GM10266 (cell line): ENCODE data around the gene SFXN4.
"Not testable (repeated sequence)": the region's sequence is repeated elsewhere in the genome, so short reads cannot be mapped to it uniquely, and the experiment has no call there.

Source experiments
- DNase-seq: peaks from one replicate; pipeline ENCODE4 v3.0.0; 2012; ENCODE audit errors: extremely low spot score
- TF ChIP-seq, protein P1 (sequence below): IDR thresholded peaks from 2 replicates; pipeline ENCODE4 v1.5.1; 2012; ENCODE audit warnings: mild to moderate bottlenecking, low read depth; ENCODE audit not compliant: control insufficient read depth, insufficient read depth; ENCODE audit errors: missing control alignments

Gene SFXN4

DNA sequence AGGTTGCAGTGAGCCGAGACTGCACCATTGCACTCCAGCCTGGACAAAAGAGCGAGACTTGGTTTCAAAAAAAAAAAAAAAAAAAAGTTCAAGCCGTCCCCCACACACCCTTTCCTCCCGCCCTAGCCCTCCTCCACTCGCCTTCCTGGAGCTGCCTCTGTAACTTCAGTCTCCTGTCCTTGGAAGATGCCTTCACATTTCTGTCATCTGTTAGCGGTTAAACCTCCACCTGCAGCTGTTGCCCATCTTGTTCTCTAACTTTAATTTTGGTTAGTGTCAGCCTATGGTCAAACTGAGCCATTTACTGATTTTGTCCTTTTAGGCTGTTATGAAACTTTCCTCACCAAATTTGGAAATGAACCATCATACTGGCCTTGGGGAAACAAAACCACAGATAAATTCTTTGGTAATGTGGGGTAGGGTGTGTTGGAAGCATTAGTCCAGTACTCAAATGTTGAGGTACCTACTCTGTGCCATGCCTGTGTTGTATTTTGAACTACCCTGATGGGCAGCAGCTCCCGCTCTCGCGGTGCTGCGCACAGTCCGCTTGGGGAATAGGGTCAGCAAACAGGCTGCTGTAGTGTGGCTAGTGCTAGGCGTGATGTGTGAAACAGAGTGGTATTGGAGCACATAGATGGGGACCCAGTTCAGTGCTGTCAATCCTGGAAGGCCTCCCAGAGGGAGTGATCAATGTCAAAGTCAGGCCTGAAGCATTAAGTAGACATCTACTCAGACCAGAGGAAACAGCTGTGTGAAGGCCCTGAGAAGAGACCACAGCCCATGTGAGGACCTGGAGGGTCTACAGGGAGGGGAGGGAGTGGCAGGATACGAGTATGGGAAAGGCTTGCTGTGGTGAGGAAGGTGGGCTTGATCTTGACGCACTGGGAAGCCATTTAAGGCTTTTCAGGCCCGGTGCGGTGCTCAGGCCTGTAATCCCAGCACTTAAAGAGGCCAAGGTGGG lies 26.9 kb downstream of the SFXN4 start:
- DNase-seq = no peak

DNA sequence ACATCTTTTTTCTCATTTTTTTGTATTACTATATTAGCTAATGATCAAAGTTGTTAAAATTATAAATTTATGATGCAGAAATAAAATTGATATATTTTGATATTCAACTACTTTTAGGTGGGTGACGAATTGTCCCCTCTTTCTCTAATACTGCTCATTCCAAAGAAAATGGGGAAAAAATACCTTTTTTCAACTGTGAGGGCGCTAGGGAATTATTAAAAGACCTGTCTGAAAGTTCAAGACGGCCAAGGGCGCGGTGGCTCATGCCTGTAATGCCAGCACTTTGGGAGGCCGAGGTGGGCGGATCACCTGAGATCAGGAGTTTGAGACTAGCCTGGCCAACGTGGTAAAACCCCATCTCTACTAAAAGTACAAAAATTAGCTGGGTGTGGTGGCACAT lies 27.6 kb downstream of the SFXN4 start:
- not testable (repeated sequence) for DNase-seq

More for the DNA sequence above, 26.9 kb downstream of the SFXN4 start:
- TF ChIP-seq, protein P1, sequence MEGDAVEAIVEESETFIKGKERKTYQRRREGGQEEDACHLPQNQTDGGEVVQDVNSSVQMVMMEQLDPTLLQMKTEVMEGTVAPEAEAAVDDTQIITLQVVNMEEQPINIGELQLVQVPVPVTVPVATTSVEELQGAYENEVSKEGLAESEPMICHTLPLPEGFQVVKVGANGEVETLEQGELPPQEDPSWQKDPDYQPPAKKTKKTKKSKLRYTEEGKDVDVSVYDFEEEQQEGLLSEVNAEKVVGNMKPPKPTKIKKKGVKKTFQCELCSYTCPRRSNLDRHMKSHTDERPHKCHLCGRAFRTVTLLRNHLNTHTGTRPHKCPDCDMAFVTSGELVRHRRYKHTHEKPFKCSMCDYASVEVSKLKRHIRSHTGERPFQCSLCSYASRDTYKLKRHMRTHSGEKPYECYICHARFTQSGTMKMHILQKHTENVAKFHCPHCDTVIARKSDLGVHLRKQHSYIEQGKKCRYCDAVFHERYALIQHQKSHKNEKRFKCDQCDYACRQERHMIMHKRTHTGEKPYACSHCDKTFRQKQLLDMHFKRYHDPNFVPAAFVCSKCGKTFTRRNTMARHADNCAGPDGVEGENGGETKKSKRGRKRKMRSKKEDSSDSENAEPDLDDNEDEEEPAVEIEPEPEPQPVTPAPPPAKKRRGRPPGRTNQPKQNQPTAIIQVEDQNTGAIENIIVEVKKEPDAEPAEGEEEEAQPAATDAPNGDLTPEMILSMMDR = no peak

DNA sequence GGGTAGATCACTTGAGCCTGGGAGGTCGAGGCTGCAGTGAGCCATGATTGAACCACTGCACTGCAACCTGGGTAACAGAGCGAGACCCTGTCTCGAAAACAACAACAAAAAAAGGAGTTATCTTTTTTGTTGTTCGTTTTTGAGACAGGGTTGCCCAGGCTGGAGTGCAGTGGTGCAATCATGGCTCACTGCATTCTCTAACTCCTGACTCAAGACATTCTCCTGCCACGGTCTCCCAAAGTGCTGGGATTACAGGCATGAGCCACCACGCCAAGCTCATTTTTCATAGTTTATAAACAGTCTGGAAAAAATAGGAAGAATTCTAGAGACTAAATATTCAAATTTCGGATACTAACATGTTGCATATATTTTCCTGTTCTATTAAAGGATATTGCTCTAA lies 29.4 kb downstream of the SFXN4 start:
- TF ChIP-seq, protein P1 = no peak
- DNase-seq = no peak

DNA sequence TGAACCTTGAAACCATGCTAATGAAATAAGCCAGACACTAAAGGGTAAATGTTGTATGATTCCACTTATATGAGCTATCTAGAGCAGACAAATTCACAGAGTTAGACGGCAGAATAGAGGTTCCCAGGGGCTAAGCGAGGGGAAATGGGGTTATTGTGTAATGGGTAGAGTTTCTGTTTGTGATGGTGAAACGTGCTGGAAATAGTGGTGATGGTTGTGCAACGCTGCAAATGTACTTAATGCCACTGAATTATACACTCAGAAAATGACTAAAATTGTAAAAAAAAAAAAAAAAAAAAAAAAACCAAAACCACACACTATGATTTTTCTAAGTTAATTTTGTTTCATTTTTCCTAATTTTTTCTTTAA lies 30.0 kb downstream of the SFXN4 start:
- DNase-seq = no peak

DNA sequence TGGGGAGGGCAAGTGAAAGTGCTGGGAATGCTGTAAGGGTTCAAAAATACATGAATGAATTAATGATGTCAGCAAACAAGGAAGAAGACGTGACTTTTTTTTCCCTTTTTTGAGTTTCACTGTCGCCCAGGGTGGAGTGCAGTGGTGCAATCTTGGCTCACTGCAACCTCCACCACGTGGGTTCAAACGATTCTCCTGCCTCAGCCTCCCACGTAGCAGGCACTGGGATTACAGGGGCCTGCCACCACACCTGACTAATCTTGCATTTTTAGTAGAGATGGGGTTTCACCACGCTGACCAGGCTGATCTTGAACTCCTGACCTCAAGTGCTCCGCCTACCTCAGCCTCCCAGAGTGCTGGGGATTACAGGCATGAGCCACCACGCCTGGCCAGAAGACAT lies 31.6 kb downstream of the SFXN4 start:
- DNase-seq = no peak
- TF ChIP-seq, protein P1 = no peak

More for the DNA sequence above, 30.0 kb downstream of the SFXN4 start:
- TF ChIP-seq, protein P1 = no peak

DNA sequence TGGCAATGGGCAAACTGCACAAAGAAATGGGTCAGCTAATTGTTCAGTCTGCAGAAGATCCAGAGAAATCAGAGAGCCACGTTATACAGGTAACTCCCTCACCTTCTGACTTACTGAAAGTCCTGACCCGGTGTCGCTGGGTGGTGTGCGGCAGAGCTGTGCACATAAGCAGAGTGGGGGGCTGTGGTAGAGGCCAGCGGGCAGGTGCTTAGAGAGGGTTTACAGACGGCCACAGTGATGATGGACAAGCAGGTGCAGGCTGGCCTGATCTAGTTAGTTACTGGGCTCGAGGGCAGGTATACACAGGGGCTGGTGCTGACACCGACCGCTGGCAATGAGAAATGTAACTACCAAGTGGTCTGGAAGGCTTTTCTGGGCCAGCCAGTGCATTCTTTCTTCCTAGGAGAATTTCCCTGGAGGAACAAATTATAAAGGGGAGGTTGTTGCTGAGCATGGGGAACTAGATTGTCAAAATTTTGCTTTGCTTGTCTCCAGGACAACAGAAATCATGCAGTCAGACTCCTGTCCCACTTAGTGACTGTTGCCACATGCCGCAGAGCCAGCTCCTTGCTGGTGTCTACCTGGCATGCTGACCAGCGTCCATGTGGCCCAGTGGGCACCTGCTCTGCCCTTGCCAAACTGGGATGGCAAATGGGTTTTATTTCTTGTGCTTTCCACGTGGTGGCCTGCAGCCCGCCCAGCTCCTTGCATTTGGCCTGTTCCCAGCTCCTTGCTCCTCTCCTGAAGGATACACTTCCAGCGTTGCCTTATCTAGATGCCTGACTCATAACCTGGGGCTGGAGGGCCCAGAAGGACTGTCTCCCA lies 32.8 kb downstream of the SFXN4 start:
- DNase-seq = no peak
- TF ChIP-seq, protein P1 = no peak

DNA sequence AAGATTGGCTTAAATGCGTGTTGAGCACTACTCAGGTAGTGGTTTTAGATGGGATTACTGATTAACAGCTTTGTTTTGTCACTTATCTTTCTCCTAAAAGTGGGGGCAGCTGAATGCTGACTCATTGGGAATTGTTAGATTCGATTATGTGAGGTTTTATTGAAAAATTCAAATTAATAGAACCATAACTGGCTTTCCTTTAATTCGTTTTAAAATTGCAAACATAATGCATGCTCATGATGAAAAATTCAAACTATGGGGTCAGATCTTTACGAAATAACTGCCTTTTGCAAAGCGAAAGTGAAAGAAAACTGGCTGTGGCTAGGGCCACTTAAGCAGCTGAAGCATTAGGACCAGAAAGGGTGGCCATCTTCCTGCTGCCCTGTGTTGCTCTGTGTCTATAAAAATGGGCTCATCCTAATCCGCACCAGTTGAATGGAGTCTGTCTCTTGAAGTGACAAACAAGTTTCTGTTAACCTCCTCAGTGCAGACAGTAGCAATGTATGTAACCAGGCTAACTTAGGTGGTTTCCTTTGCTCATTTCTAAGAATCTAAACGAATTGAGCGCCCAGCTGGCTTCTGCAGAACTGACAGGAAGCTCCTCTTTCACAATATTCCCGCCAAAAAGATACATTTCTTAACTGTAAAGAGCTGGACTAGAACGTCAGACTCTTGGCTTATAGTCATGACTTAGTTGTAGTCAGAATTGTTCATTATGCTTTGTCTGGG lies 33.8 kb downstream of the SFXN4 start:
- DNase-seq = peak; percentile 36
- TF ChIP-seq, protein P1 = no peak
